Hematopoietic multipotent progenitor cell treated with erythropoietin and hydrocortisone succinate and interleukin-3 and kit ligand, for 15 days (in vitro differentiated cells): Measurements from ENCODE around the gene RNF157.

Experiments used
- DNase-seq: peaks from one replicate; pipeline ENCODE4 v3.0.0-alpha.2; 2015; ENCODE audit warnings: low spot score

RNF157 gene

GRCh38 chr17:76240461-76241203 is at the start of gene RNF157:
RNF157 (minus strand) TSS chr17:76240493; CDS start chr17:76240240, 253 bp downstream.
- no peak for DNase-seq

DNA sequence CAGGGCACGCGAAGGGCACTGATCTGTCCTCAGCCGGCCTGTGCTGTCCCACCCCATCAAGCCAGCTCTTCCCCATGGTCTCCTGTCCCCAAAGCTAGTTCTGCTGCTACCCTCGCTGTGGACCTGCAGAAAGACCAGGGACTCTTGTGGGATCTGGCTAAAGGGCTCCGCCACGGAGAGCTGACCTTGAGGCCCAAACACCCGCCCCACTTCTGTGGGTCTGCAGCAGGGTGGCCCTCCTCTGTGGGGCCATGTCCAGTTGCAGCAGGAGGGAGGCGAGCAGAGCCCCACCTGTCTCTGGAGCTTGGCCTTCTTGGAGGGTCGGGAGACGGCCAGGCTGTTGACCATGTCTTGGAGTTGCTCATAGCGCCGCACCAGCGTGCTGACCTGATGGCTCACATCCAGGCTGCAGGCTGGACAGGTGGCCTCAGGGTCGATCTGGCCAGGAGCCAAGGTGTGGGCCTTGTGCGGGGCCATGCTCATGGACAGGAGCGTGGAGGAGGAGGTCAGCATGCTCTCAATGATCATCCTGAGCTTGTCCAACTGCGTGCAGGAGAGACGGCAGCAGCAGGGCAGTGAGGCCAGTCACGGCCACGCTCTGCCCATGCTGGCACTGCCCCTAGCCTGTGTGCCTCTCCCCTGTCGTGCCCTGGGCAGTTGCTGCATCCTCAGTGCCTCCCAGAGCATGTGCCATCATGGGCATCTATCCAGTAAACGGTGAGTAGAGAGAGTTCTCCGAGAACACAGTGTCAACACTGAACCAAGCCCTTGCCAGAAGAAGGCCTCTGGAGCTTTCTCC is 41.5 kb upstream of the RNF157 start:
- DNase-seq: no peak

- no peak for DNase-seq
Measured at GRCh38 chr17:76280650-76281049, 40.4 kb upstream of the RNF157 start.

DNA sequence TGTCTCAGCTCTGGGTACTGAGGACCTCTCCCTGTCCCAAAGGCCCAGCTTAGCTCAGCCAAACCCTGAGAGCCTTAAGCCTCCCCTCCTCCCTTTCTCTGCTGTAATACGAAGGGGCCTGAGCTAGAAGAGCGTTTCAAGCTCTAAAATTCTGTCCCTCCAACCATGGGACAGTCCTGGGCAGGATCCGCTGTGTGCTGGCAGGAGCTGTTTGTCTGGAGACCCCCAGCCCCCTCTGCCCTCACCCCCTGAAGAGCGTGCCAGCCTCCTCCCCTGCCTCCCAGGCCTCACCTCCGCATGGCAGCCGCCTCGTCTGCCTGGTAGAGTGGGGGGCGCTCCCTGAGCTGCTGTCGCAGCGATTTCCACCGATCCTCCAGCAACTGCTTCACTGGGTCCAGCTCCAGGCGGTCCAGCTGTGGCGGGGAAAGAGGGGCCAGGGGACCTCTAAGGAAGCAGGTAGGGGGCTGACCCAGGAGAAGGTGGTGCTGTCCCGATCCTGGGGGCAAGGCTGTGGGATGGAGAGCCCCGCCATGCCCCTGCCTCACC is 39.5 kb upstream of the RNF157 start:
- DNase-seq: no peak

DNA sequence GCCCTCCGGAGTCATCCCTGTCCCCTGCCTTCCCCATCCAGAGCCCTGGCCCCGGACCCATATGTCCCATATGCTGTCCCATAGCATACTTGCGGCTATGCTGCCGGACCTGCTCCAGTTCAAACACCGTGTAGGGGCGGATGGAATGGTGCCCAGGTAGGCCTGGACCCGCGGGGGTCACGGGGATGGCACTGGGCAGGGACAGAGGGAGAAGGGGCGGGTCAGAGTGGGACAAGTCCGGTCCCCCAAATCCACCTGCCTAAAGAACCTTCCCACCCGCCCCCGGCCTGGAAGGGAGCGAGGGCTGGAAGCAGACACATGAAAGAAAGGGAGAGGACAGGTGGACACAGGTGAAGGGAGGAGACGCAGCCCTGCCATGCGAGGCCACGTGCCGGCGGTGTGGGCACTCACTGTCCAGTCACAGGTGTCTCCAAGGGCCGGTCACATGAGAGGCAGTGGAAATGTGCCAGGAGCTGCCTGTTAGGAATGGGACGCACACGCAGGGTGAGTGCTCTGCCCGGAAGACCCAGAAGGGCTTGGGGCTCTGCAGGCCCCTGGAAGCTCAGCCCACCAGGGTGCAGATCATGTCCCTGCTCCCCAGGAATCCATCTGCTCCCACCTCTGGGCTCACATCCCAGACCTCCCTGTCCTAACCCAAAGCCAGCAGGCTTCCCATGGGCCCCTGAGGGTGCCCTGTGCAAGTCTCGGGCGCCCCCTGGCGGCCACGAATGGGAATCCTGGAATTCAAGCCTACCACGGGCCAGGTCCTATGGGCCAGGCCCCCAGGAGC is 38.9 kb upstream of the RNF157 start:
- DNase-seq: peak; percentile 84

DNA sequence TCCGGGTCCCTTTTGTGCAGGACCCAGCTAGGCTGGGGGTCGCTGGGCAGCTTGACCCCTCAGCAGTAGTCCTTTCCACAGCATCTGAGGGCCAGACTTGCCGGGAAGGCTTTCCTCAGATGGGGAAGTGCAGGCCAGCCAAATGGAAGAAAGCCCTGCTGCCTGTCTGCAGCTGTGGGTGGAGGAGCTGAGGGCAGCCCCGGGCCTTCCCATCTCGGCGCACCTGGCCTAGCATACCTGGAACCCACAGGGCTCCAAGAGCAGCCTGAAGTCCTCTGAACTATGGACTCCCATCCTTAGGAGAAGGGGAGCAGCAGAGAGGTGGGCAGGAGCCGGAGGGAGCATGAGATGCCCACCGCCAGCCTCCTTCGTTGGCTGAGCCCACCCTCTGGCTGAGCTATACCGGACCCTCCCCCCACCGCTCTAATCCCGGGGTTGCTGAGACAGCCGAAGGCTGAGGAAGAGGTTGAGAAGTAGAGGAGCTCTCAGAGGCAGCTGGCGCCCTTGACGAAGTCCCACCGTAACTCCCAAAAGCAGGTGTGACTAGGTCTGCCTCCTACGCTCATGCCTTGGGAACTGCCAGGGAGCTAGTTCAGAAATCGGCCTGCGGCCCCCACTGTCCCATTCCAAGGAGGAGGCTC is 38.1 kb upstream of the RNF157 start:
- DNase-seq: no peak

DNA sequence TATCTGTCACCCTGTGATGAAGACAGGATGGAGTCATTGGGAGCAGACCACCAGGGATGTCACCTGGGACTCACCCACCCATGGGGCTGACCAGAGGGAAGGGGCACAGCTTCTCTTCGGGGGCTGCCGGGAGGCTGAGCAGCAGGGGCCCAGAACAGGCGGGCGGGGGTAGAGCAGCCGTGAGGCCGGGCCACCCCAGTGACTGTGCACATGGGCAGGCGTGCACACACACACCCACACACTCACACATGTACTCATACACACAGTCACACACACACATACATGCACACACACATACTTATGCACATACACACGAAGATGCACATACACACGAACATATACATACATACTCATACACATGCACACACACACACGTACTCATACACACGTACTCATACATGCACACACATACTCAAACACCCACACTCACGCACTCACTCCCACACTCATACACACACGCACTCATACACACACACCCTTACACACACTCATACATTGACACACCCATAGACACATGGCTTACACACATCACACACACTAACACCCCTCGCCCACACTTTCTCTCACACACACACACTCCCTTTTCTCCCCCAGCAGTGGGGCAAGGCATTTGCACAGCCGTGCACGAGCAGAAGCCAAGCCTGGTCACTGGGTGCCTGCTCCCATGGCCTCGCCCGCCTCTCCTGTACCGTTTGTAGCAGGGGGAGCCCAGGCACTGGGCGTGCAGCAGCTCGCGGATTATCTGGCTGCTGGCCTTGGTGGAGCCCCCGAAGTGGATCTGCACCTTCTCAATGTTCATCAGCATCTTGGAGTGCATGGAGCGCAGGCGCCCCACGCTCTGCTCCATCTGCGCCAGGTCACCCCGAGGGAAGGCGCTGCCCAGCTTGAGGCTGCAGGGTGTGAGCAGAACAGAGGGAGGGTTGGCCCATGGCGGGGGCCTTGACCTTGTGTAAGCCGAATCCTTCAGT is 37.3 kb upstream of the RNF157 start:
- no peak for DNase-seq

DNA sequence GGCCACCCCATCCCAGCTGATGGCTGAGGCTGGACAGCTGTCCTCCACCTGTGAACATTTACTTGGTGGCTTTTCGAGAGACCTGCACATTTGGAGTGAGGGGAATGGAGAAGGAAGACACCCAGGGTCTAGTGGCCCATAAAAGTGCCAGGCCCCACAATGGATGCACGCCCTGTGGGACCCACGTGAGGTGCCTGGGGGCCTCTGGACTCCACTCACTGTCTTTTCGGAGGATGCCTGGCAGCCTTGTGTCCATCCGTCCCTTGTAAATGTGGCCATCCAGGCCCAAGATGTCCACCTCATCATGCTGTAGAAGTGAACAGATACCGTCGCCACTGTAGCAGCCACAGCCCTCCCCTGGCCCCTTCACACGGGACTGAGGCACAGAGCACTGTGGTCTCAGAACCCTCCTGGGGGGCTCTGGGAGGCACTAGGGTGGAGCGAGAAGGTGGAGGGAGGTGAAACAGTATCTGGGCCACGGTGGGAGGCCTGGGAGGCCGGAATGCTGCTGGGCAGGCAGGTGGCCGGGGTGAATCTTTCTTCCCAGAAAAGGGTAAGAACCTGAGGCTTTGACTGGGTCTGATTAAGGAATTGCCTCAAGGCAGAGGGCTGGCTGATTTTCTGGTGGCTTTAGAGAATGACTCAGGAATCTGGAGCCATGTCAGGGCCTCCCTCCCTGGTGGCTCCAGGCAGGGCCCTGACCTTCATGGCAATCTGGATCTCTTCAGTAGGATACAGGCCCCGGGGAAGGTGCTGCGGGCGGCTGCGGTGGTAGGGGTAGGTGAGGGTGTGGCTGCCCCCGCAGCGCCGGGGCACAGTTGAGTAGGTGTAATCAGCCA is 36.4 kb upstream of the RNF157 start:
- no peak for DNase-seq

- DNase-seq: no peak
Measured at GRCh38 chr17:76276069-76276431, 35.8 kb upstream of the RNF157 start.

GRCh38 chr17:76275382-76276068 is 35.2 kb upstream of the RNF157 start:
- no peak for DNase-seq

GRCh38 chr17:76274112-76274956 is 34.0 kb upstream of the RNF157 start:
- no peak for DNase-seq

DNA sequence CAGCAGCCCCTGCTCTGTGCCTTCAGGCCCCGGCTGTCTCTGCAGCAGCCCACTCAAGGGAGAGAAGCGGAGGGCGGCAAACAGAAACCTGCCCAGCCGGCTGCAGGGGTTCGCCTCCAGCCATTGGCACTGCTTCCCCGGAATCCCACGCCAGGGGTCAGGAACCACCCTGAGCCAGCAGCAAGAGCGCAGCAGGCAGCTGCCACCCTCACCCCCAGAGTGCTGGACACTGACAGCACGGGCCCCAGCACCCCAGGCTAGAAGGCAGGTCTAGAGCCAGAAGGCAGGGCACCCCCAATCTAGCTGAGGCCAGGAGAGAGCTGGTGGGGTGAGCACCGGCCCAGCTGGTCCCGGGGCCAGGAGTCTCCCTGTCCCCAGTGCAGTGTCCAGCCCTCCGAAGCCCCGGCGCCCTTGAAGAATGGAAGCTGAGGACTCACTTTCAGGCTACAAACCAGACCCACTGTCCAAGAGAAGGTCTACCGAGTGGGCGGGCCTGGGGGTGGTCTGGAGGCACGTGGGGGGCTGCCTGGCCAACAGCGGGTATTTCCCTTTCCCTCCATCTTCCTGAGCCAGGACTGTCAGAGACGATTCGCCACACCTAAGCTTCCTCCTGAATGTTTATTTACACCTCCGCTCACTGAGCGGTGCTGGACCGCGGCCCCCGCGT is 33.3 kb upstream of the RNF157 start:
- DNase-seq: no peak

GRCh38 chr17:76272541-76273444 is 32.5 kb upstream of the RNF157 start:
- DNase-seq: no peak

DNA sequence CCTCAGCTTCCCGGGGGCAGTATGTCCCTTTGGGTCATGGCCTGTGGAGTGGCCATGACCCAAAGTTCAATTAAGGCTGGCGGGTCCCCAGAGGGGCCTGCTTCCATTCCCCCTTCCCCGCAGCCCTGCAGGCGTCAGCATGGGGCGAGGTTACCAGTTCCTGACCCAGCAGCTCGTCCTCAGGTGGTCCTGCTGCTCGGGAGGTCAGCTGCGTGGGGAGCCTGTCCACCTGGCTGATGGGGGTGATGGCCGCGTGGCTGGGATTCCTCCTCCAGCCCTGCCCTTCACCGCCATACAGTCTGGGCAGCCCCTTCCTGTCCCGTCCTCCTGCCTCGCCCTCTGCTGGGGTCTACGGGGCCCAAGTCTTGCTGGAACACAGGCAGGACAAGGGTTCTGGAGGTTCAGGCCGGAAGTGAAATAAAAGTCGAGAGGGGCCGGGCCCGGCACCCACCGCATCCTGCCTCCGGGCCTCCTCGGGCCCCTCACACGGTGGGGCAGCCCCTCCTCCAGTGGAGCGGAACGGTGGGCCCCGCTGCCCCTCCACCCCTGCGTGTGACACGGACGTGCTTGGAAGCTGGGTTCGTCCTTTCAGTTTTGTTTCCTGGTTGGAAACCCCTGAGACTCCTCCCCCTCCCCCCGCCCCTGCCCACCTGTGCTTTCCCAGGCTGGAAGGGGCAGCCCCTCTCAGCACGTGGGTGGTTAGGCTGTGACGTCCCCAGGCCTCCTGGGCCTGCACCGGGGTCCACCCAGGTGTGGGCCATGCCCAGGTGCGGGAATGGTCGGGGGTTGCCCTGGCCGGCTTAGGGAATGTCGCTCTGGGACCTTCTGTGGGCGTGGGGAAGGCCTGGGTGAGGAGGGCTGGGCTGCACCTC is 31.6 kb upstream of the RNF157 start:
- no peak for DNase-seq
